HUES64 (cell line): ENCODE measurements around the gene TMEM88.

ENCODE experiments used
- H3K27ac ChIP-seq: 2 replicates; pipeline ENCODE4 v1.7.0; 2013; ENCODE audit warnings: low read depth, low read length, inconsistent platforms
- H3K27me3 ChIP-seq: 2 replicates; pipeline ENCODE4 v1.6.1; 2013; ENCODE audit warnings: mild to moderate bottlenecking, low read length; ENCODE audit not compliant: insufficient read depth
- H3K36me3 ChIP-seq: 2 replicates; pipeline ENCODE4 v1.6.1; 2013; ENCODE audit warnings: mild to moderate bottlenecking, low read length; ENCODE audit not compliant: insufficient read depth
- H3K4me1 ChIP-seq: 2 replicates; pipeline ENCODE4 v1.6.1; 2013; ENCODE audit warnings: mild to moderate bottlenecking, low read length, moderate library complexity; ENCODE audit not compliant: insufficient read depth
- H3K4me3 ChIP-seq: 2 replicates; pipeline ENCODE4 v1.5.1; 2013; ENCODE audit warnings: mild to moderate bottlenecking, low read length, moderate library complexity
- H3K9ac ChIP-seq: 2 replicates; pipeline ENCODE4 v1.6.1; 2013; ENCODE audit warnings: mild to moderate bottlenecking, low read depth, low read length
- H3K9me3 ChIP-seq: 2 replicates; pipeline ENCODE4 v1.6.1; 2013; ENCODE audit warnings: low read depth, low read length; ENCODE audit not compliant: insufficient read depth
- WGBS: fragments of 150-250, 120-280 bp; methylation state at CpG from one replicate; pipeline ENCODE4 v1.1.7; 2013; ENCODE audit warnings: missing lambda C conversion rate; 5-methylcytosine and 5-hydroxymethylcytosine counted together

The TMEM88 gene

GRCh38 chr17:7882629-7883028 is 27.8 kb downstream of the TMEM88 start:
- no peaks in the 10 kb centered on the region for H3K9me3 ChIP-seq
- peaks cover 21% of the 10 kb centered on the region; the same call in 1 of the 2 replicates for H3K4me1 ChIP-seq
- H3K36me3 ChIP-seq: peaks cover 18% of the 10 kb centered on the region
- no peak overlapping the region for H3K4me3 ChIP-seq
- no peak overlapping the region for H3K9ac ChIP-seq
- 92% methylated on average over 3 of the region's 3 CpGs for WGBS
- no peak overlapping the region for H3K27ac ChIP-seq
- H3K27me3 ChIP-seq: peaks cover 18% of the 10 kb centered on the region

- Histone ChIP-seq H3K9ac (no peak overlapping the region), H3K27me3 (peaks cover 18% of the 10 kb centered on the region), H3K4me3 (peak overlapping the region; percentile 35), H3K9me3 (no peaks in the 10 kb centered on the region), H3K27ac (no peak overlapping the region), H3K4me1 (peaks cover 31% of the 10 kb centered on the region), H3K36me3 (peaks cover 14% of the 10 kb centered on the region)
- no CpG with 5 or more reads among the region's 3 CpGs for WGBS
Measured at GRCh38 chr17:7883781-7884386, 29.0 kb downstream of the TMEM88 start.

- H3K4me3 ChIP-seq: peak overlapping the region; percentile 56
- peaks cover 9% of the 10 kb centered on the region; the same call in 1 of the 2 replicates for H3K36me3 ChIP-seq
- H3K27ac ChIP-seq: no peak overlapping the region; the same call in 1 of the 2 replicates
- H3K9ac ChIP-seq: 0 out of 2 replicates have a peak overlapping the region, but pooled peaks have one; percentile 60
- H3K9me3 ChIP-seq: no peaks in the 10 kb centered on the region
- under 1% methylated on average over 61 of the region's 100 CpGs for WGBS
- peaks cover 18% of the 10 kb centered on the region for H3K27me3 ChIP-seq
- peaks cover 40% of the 10 kb centered on the region for H3K4me1 ChIP-seq
Measured at GRCh38 chr17:7884581-7885366, 29.9 kb downstream of the TMEM88 start.

GRCh38 chr17:7885367-7886226 is 30.7 kb downstream of the TMEM88 start:
- peak overlapping the region; percentile 43; the same call in 1 of the 2 replicates for H3K27ac ChIP-seq
- peak overlapping the region; percentile 60 for H3K9ac ChIP-seq
- peaks cover 18% of the 10 kb centered on the region for H3K27me3 ChIP-seq
- WGBS: under 1% methylated on average over 64 of the region's 64 CpGs
- H3K36me3 ChIP-seq: peaks cover 7% of the 10 kb centered on the region; the same call in 1 of the 2 replicates
- peaks cover 40% of the 10 kb centered on the region for H3K4me1 ChIP-seq
- no peaks in the 10 kb centered on the region for H3K9me3 ChIP-seq
- H3K4me3 ChIP-seq: peak overlapping the region; percentile 56

GRCh38 chr17:7886227-7887037 is 31.6 kb downstream of the TMEM88 start:
- H3K4me1 ChIP-seq: peaks cover 40% of the 10 kb centered on the region
- no peak overlapping the region for H3K27ac ChIP-seq
- H3K27me3 ChIP-seq: peaks cover 18% of the 10 kb centered on the region
- H3K9me3 ChIP-seq: no peaks in the 10 kb centered on the region
- peak overlapping the region; percentile 60; the same call in 1 of the 2 replicates for H3K9ac ChIP-seq
- H3K4me3 ChIP-seq: peak overlapping the region; percentile 56
- H3K36me3 ChIP-seq: peaks cover 9% of the 10 kb centered on the region; the same call in 1 of the 2 replicates
- 1% methylated on average over 29 of the region's 30 CpGs for WGBS

- Histone ChIP-seq H3K36me3 (peaks cover 9% of the 10 kb centered on the region), H3K4me1 (peaks cover 40% of the 10 kb centered on the region), H3K9me3 (no peaks in the 10 kb centered on the region), H3K9ac (no peak overlapping the region; the same call in 1 of the 2 replicates), H3K4me3 (peak overlapping the region; percentile 56), H3K27ac (no peak overlapping the region), H3K27me3 (peaks cover 18% of the 10 kb centered on the region)
- WGBS: 6% methylated on average over 5 of the region's 8 CpGs
Measured at GRCh38 chr17:7887038-7887481, 32.2 kb downstream of the TMEM88 start.

GRCh38 chr17:7887482-7888183 is 32.8 kb downstream of the TMEM88 start:
- Histone ChIP-seq H3K27me3 (peaks cover 18% of the 10 kb centered on the region), H3K27ac (peak overlapping the region; percentile 17; the same call in 1 of the 2 replicates), H3K9me3 (no peaks in the 10 kb centered on the region), H3K4me1 (peaks cover 39% of the 10 kb centered on the region), H3K4me3 (peak overlapping the region; percentile 56), H3K36me3 (peaks cover 9% of the 10 kb centered on the region), H3K9ac (peak overlapping the region; percentile 49)
- WGBS: 3% methylated on average over 35 of the region's 35 CpGs

GRCh38 chr17:7888184-7888920 is 33.5 kb downstream of the TMEM88 start, which contains the start of gene CHD3:
Gene CHD3, plus strand, starts transcription at chr17:7888789. Its CDS starts 212 bp downstream, at chr17:7889001.
- 75% methylated on average over 18 of the region's 18 CpGs for WGBS
- Histone ChIP-seq H3K27ac (peak within 1 kb of the TSS; percentile 17; the same call in 1 of the 2 replicates), H3K4me1 (peaks cover 33% of the 10 kb centered on the region), H3K36me3 (peaks cover 9% of the 10 kb centered on the region), H3K9ac (peak within 1 kb of the TSS; percentile 49), H3K4me3 (peak within 1 kb of the TSS; percentile 56), H3K9me3 (no peaks in the 10 kb centered on the region), H3K27me3 (peaks cover 18% of the 10 kb centered on the region)

- H3K36me3 ChIP-seq: peaks cover 17% of the 10 kb centered on the region
- no peak overlapping the region for H3K4me3 ChIP-seq
- H3K9me3 ChIP-seq: no peaks in the 10 kb centered on the region
- peaks cover 18% of the 10 kb centered on the region for H3K27me3 ChIP-seq
- no peak overlapping the region for H3K27ac ChIP-seq
- no peak overlapping the region for H3K9ac ChIP-seq
- WGBS: 73% methylated on average over 11 of the region's 11 CpGs
- peaks cover 25% of the 10 kb centered on the region for H3K4me1 ChIP-seq
Measured at GRCh38 chr17:7889166-7889955, 34.5 kb downstream of the TMEM88 start.
